ENCODE data around the gene FLT3. TPM values are rescaled to one million over a fixed set of nuclear protein-coding genes. Genes with fewer than 3 reads are reported as not detected.

The FLT3 gene
- total RNA-seq, 4 donors from 2014 or later: 0.06 to 1.8 (median 0.53) TPM

DNA sequence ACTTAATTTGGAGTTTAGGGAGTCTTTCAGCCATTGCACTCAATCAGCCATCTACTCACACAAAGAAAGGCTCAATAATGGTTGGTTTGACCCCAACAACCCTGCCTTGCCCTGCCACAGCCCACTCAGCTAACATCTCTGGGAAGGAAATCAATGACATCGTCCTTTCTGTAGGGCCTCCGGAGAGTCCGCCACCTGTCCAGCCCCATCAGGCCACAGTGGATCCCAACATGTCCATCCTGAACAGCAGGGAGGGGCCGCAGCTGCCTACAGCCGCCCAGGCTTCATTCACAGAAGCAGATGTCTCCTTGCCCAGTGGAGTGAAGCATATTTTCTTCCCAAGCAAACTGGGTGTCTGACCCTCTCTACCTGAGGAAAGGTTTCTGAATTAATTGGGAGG lies 127.1 kb downstream of the FLT3 start:
- Histone ChIP-seq H3K4me3 (no peak overlapping the region), H3K27ac (replicated peaks in 1 of 4) (no peak overlapping the region), H3K9me3 (no peaks in the 10 kb centered on the region), H3K36me3 (no peaks in the 10 kb centered on the region), H3K27me3 (peaks cover 0 to 100% (median 62%) of the 10 kb centered on the region in 4 donors), H3K4me1 (peaks cover 11 to 35% (median 28%) of the 10 kb centered on the region in 4 donors)
- 50% methylated on average over 2 of the region's 5 CpGs for WGBS
- intact Hi-C loops (cut with DNase I): no loop called here
- no peak for DNase-seq (ENCODE audit: extremely low spot score)
- TF ChIP-seq POLR2AphosphoS5 (IDR thresholded peaks at IDR 0.05): no peak
- TF ChIP-seq, protein P1, sequence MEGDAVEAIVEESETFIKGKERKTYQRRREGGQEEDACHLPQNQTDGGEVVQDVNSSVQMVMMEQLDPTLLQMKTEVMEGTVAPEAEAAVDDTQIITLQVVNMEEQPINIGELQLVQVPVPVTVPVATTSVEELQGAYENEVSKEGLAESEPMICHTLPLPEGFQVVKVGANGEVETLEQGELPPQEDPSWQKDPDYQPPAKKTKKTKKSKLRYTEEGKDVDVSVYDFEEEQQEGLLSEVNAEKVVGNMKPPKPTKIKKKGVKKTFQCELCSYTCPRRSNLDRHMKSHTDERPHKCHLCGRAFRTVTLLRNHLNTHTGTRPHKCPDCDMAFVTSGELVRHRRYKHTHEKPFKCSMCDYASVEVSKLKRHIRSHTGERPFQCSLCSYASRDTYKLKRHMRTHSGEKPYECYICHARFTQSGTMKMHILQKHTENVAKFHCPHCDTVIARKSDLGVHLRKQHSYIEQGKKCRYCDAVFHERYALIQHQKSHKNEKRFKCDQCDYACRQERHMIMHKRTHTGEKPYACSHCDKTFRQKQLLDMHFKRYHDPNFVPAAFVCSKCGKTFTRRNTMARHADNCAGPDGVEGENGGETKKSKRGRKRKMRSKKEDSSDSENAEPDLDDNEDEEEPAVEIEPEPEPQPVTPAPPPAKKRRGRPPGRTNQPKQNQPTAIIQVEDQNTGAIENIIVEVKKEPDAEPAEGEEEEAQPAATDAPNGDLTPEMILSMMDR (IDR thresholded peaks at IDR 0.05): no peak

DNA sequence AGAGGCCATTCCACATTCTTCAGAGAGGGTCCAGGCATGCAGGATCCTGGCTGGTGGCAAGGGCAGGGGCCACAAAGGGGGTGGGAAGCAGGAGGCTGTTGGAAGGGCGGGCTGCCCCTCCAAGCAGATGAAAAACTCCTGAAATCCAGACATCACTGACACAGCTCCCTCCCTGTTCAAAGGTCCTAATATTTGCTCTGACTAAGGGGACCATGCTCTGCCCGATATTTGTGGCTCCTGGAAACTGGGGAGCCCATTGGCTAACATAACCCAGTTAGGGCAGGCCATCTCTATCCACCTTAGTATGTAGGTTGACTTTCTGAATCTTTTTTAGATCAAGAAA lies 127.9 kb downstream of the FLT3 start:
- intact Hi-C loops (cut with DNase I): no loop called here

DNA sequence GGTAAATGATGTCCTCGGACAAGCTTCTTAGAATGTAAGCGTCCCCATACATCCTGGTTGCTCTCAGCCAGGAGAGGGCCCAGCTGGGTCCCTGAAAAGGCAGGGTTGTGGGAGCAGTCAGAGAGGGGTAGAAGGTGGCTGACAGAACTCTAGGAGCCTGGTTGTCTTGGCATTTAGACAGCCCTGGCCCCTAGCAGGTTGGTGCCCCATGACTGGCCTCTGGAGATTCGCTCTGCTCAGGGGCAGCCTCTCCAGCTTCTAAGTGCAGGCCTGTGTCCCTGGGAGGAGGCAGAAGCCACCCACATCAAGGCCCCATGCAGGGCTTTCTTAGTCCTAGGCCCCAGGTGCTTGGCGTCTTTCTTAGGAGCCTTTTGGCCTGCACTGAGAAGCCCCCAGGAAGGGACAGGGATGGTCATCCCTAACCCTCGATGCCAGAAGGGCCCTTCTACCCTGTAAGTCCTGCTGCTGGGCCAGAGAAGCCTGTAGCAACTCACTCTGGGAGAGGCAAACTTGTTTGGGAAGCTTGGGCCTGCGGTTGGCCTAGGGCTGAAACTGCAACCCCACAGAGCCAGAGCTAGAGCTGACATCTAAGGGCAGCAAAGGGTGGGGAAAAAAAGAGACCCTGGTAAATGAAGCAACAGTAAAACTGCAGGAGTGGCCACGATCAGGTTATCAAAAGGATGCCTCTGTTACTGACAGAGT lies 128.4 kb downstream of the FLT3 start:
- no peaks in the 10 kb centered on the region for H3K9me3 ChIP-seq
- intact Hi-C loops (cut with DNase I): no loop called here
- H3K36me3 ChIP-seq: no peaks in the 10 kb centered on the region
- 59% methylated on average over 6 of the region's 7 CpGs for WGBS
- H3K27me3 ChIP-seq: peaks cover 0 to 100% (median 62%) of the 10 kb centered on the region in 4 donors
- H3K4me3 ChIP-seq: no peak overlapping the region
- H3K4me1 ChIP-seq: peaks cover 10 to 36% (median 31%) of the 10 kb centered on the region in 4 donors
- DNase-seq (ENCODE audit: extremely low spot score): no peak
- H3K27ac ChIP-seq (replicated peaks in 1 of 4): no peak overlapping the region
- TF ChIP-seq POLR2A (IDR thresholded peaks at IDR 0.05; ENCODE audit: low read depth) (no peak), EP300 (IDR thresholded peaks at IDR 0.05) (no peak), POLR2AphosphoS5 (IDR thresholded peaks at IDR 0.05) (no peak)
- TF ChIP-seq, protein P1 (IDR thresholded peaks at IDR 0.05): no peak

More for the DNA sequence above, 127.9 kb downstream of the FLT3 start:
- TF ChIP-seq POLR2AphosphoS5 (IDR thresholded peaks at IDR 0.05): no peak
- TF ChIP-seq, protein P1 (IDR thresholded peaks at IDR 0.05): no peak
- no peak for TF ChIP-seq EP300 (IDR thresholded peaks at IDR 0.05)
- no peak for TF ChIP-seq POLR2A (IDR thresholded peaks at IDR 0.05; ENCODE audit: low read depth)
- Histone ChIP-seq H3K4me3 (no peak overlapping the region), H3K9me3 (no peaks in the 10 kb centered on the region), H3K27ac (replicated peaks in 1 of 4) (no peak overlapping the region), H3K36me3 (no peaks in the 10 kb centered on the region), H3K4me1 (peaks cover 10 to 35% (median 29%) of the 10 kb centered on the region in 4 donors), H3K27me3 (peaks cover 0 to 100% (median 62%) of the 10 kb centered on the region in 4 donors)
- DNase-seq (ENCODE audit: extremely low spot score): no peak
- WGBS: 73% methylated on average over 2 of the region's 2 CpGs

DNA sequence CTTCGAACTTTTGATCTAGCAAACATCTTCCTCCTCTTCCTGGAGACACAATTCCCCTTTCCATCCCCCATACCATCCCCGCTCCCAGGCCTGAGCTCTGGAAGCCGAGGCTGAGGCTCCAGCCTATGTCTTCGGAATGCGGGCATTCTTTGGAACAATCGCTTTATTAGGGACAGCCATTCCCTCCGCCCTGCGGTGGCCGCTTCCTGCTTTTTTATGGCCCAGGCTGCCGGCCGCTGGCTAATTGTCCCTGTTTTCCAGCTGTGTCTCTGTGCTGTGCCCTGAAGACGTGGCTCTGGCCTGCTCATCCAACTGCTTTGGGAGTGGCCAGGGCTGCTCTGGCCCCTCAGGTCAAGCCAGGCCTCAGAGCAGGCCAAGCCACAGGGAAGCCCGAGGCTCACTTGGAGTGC lies 129.1 kb downstream of the FLT3 start:
- no peak for DNase-seq (ENCODE audit: extremely low spot score)
- H3K27ac ChIP-seq (replicated peaks in 1 of 4): no peak overlapping the region
- no peaks in the 10 kb centered on the region for H3K36me3 ChIP-seq
- no peaks in the 10 kb centered on the region for H3K9me3 ChIP-seq
- WGBS: 55% methylated on average over 12 of the region's 13 CpGs
- H3K27me3 ChIP-seq: peaks cover 0 to 100% (median 65%) of the 10 kb centered on the region in 4 donors
- peaks cover 10 to 43% (median 38%) of the 10 kb centered on the region in 4 donors for H3K4me1 ChIP-seq
- intact Hi-C loops (cut with DNase I): no loop called here
- H3K4me3 ChIP-seq: no peak overlapping the region
- TF ChIP-seq, protein P1 (IDR thresholded peaks at IDR 0.05): no peak
- no peak for TF ChIP-seq POLR2A (IDR thresholded peaks at IDR 0.05; ENCODE audit: low read depth)
- TF ChIP-seq EP300 (IDR thresholded peaks at IDR 0.05): no peak
- no peak for TF ChIP-seq POLR2AphosphoS5 (IDR thresholded peaks at IDR 0.05)

Data from esophagus muscularis mucosa (tissue), 4 donors.